ENCODE data around the gene XCR1.

Gene XCR1

DNA sequence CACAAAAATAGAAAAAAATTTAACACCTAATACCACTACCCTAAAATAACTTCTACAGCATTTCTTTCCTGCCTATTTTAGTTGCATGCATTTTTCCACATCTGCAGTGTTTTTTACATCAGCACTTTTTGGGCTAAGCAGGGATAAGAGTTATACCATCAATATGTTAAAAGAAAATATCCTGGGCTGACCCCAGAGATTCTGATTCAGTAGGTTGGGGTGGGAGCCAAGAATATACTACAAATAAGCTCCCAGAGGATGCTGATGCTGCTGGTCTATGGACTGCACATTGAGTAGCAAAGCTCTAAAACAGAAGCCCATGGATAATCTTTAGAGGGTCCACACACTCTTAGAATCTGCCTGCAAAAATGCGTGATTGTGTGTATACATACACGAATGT is 46.5 kb downstream of the XCR1 start:
- DNase-seq: no peak

DNA sequence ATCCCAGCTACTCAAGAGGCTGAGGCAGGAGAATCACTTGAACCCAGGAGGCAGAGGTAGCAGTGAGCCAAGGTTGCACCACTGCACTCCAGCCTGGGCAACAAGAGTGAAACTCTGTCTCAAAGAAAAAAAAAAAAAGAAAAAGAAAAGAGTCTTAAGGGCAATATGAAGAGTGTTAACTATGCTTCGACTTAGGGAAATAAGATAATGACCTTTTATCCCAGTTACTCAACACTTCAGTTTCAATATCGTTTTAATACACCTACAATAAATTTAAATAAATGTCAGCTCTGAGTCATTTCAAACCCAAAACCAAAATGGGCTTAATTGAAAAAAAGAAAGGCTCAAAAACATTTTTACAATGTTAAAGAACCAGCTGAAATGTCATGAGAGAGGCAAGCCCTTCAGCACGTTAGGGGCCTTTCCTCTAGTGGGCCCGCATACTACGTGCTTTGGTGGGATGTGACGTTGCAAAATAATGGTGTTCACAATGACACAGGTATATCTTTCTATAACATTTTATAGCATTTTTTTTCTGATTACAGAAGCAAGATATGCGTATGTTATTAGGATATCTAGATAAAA is 47.0 kb downstream of the XCR1 start:
- DNase-seq: no peak

DNA sequence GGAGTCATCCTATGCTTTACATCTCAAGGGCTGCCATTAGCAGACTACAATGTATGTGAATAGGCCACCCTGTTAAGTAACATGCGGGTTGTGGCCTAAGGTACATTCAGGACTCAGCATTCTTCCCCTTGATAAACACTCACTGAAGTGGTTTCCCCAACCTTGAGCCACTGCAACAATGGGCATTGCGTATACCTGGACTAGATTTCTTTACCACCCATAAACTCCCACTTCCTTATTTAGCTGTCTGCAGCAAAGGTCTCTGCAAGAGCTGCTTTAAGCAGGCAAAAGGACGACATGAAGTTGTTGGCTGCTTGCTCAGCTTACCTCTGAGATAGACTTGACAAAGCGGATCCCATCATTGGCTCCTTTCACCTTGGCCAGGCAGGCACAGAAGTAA is 47.9 kb downstream of the XCR1 start:
- no peak for DNase-seq

DNA sequence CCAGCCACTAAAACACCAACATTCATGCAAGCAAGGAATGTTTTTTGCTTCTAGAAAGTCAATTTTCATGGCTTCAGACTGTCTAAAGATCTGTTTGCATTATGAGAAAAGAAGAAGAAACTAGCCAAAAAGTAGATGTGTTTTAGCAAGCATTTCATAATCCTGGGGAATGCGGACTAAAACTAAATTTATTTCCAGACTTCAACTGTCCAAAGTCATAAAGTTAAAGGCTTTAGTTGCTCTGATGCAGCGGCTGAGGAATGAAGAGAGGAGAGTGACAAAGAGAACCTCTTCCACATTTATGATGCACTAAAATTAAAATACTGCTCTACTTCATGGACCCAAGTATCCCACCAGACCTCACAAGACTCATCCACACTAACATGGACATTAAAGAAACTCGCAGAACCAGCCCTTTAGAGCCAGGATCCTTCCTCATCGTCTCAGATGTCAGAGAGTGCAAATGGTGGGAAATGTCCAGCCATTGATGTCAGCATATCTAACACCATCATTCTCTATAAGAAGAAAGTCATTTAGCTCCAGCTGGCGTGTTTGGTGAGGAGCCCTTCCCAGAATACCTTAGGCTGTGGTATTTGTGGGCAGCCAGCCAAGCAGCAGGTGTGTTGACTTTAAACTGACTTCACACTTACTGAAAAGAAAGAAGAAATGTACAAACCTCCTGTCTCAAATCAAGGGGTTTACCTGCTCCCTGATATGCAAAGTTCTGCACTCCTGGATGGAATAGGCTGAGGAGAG is 49.1 kb downstream of the XCR1 start:
- DNase-seq: peak; percentile 49

DNA sequence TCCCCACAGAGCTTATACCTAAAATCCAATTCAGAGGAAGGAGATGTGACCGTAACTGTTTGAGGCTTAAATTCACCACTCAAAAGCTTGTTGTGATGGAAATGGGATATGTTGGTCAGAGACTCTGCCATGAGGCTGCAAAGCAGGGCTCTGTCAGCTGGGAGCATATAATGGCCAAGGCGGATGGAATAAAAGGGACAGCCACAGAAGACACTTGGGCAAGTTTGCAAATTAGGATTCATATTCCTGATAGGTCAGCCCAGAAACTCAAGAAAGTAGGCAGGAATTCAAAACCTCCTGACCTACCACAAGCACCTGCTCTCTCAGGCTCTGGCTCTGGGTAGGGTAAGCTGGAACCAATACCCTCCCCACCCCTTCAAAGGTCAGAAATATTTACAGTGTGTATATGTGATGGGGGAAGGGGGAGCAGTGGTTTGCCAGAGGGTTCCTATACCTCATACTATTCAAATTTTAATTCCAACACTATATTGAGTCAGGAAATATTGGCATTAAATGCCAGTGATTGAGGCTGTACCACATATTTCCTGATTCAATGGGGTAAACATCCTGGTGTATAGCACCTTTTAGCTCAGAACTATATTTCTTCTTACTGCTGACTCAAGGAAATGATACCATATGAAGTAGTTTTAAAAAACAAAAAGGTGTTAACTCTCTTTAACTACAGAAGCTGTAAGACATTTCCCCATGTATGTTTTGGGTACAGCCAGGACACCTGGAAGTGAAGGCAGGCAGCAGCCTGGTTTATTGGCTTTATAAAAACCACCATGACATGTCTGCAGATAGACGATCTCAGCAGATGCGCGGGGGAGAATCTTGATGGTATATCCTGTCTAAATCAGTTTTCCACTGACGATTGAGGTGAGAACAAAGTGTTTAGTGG is 50.8 kb downstream of the XCR1 start:
- DNase-seq: no peak

DNA sequence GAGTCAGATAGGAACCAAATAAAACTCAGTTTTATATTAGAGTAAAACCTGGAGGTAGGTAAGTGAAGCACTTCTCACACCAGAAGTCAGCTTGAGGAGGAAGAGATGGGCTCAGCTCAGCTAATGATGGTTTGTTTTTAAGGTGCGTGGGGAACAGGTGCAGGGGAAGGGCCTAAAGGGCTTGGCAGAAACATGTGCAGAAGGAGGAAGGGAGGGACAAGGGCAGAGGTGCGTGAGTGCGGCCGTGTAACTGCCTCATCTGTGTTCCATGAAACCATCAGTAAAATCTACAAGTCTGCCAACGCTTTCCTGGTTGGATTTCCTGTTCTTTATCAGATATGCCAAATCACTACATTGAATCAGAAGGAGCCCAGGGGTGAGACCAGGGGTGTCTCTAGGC is 51.6 kb downstream of the XCR1 start:
- DNase-seq: no peak

DNA sequence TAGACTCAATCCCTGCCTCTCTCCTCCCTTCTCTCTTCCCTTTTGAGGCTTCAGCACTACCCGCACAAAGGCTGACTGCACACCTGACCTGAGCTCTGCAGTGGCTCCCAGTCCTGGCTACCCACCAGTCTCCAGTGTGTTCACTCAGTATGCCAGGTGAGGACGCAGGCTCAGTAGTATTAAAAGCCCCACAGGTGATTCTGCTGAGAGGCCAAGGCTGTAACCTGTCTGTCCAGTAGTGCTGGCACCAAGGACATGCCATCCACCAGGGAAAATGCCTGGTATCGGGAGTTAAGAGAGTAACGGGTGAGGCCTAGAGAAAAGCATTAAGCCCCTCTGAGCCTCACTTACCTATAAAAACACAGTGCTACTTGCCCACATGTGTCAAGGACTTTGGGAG is 52.6 kb downstream of the XCR1 start:
- no peak for DNase-seq

DNA sequence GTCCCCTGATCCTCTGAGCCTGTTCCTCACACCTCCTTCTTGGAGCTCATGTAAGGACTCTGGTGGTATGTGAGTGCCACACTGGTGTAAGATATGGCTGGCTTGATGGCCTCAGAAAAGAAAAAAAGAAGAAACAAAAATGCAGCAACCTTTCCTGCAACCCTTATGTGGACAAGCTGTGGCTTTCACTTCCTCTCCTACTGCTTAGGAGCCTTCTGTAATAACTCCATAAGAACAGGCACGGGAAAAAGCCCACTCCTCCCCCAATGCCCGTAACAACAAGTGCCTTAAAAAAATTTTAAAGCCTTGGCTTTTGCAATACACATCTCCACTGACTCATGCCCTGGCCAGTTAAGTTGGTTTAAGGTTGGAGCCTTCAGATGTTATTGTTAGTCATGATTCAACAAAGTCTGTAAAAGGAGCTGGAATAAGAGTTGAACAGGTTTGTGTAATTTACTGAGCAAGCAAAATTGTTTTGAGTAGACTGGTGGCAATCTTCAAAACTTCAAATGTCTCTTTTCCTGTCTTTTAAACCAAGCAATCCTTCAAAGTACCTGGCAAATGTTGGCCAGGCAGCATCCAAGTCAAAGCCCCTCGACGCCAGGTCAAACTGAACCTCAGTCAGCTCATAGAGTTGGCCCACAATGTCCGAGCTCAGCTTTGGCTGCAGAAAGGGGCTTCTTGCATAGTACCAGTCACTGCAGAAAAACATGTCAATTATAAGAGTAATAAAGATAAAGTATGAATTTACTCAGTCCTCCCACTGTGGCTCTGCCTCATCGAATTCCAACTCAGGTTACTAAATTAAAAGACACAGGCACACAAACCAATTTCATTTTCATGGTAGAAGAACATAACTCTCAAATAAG is 54.5 kb downstream of the XCR1 start:
- no peak for DNase-seq

DNA sequence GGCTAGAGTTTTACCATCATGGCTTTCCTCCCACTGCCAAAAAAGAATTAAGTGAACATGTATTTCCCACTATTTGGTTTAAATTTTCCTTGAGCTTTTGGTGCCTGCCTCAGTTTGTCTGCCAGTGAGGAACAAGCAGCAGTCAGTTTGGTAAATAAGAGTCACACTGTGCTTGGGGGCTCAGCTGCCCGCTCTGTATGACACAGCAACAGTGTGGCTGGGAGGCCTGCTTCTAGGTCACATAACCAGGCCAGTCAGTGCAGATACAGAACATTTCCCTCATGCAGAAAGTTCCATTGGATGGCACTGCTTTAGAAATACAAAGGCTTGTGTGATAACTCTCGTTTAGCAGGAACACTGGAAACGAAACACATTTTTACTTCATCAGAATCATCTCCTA is 57.3 kb downstream of the XCR1 start:
- DNase-seq: no peak

DNA sequence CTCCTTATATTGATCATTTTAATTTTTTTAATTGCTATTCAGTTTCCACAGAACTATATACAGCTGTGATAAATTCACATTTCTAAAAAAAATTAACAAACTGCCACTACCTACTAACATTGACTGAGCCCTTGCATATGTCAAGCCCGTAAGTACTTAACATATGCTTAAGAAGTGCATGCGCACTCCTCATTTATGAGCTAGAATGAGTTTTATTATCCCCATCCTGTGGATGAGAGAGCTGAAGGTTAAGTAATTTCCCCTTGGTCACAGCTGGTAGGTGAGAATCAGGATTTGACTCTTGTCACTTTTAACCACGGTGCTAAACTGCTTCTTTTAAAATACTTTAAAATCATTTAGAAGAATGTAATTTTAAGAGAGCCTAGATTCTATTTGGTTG is 58.2 kb downstream of the XCR1 start:
- DNase-seq: no peak

DNA sequence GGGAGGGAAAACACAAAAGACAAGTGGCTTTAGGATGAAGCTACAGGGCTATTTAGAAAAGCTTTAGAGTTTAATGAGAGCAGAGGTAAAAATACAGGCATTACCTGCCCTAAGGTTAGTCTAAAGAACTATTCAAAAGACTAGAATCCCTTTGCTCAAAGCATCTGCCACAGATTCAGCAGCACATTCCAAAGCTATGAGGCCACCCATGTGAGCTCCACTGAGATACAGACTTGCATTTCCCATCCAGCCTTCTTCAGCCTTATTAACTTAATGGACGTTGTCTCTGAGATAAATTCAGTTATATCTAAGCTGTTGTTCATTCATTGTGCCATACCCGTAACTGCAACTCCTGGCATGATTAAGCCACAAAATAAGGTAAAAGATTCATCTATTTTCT is 58.6 kb downstream of the XCR1 start:
- no peak for DNase-seq

DNA sequence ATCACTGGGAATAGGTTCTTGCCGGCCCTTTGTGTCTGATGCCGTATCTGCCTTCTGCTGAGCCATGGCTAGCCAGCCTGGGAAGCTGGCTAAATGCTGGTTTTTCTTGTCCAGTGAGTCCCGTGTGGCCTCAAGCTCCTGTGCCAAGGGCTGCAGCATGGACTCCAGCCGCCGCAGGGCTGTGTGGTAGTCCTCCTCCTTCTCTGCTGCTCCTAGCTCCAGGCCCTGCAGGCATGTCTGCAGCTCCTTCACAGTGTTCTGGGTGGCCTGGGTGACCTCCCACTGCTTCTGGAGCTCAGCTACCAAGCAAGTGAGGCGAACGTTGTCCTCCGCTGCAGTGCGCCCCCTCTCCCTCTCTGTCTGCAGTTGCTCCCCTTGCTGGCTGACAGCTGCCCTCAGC is 59.1 kb downstream of the XCR1 start:
- no peak for DNase-seq

DNA sequence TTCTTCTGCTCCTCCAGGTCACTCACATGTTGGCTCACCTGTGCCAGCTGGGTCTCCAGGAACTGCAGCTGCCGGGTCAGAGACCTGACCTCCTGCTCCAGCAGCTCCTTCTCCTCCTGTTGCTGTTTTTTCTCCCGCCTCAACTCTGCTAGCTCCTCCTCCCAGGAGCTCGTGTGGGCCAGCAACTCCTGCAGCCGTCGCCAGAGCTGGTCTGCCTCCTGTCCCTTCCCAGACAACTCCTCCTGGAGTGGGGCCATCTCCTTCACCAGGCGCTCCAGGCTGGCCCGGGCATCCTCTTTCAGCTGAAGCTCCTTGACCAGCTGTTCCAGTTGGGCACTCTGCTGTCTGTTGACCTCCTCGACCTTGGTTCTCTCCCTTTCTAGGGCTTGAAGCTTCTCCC is 59.6 kb downstream of the XCR1 start:
- no peak for DNase-seq
